ENCODE results near the gene MIS18A.

MIS18A gene

DNA sequence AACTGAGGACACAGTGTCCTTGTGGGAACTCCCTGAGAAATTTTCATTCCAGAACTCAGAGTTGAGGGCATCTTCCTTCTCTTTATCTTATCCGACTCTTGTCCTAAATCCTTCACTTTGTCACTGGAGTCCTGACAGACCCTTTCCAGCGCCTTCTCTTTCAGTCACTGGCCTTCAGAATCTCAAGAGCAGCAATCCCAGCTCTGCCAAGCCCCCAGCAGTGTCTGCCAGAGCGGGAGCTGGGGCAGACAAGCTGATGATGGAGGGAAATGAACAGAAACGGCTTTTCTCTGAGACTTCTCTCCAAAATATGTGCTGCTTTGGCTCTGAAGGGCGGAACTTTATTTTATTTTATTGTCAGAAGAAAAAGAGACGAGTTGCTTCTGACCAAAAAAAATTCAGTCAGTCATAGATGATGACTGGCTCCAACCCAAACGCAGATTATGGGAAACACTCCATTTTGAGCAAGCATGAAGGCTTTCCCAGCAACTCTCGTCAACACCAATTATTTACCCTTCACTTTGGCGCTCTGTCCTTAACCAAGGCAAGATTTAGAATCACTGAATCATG is 32.2 kb downstream of the MIS18A start:
- no peak overlapping the region for H3K4me3 ChIP-seq (ENCODE audit: insufficient read length, low read depth)
- H3K9ac ChIP-seq (ENCODE audit: insufficient read length, low read depth), result no peak overlapping the region
- no peak for DNase-seq (ENCODE audit: low read depth, low spot score)
- H3K4me1 ChIP-seq (ENCODE audit: insufficient read depth, insufficient read length), result peaks cover 2% of the 10 kb centered on the region
- no peak for TF ChIP-seq SUZ12 (IDR thresholded peaks at IDR 0.05; ENCODE audit: extremely low read depth, insufficient read depth, insufficient read length)
- no peak for TF ChIP-seq YY1 (IDR thresholded peaks at IDR 0.05; ENCODE audit: insufficient read depth, insufficient read length)
- TF ChIP-seq ZNF274 (IDR thresholded peaks at IDR 0.05; ENCODE audit: low read depth, low read length), result no peak
- no peaks in the 10 kb centered on the region for H3K9me3 ChIP-seq (ENCODE audit: insufficient read depth, low read length)
- H3K36me3 ChIP-seq (ENCODE audit: insufficient read depth, insufficient read length, low read length), result no peaks in the 10 kb centered on the region
- no peaks in the 10 kb centered on the region for H3K27me3 ChIP-seq (ENCODE audit: insufficient read depth, insufficient read length)

DNA sequence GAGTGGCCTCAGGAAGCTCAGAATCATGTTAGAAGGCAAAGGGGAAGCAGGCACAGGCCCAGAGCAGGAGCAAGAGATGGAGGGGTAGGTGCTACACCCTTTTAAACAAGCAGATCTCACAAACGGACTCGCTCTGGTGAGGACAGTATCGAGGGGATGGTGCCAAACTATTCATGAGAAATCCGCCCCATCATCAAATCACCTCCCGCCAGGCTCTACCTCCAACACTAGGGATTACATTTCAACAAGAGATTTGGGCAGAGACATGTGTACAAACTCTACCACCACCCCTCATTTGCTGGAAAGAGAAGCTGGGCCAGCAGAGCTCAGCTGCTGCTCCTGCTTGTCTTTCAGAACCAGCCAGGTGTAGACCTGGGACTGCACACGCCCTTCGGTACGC is 32.9 kb downstream of the MIS18A start:
- no peaks in the 10 kb centered on the region for H3K9me3 ChIP-seq (ENCODE audit: insufficient read depth, low read length)
- no peak for DNase-seq (ENCODE audit: low read depth, low spot score)
- no peaks in the 10 kb centered on the region for H3K36me3 ChIP-seq (ENCODE audit: insufficient read depth, insufficient read length, low read length)
- H3K4me1 ChIP-seq (ENCODE audit: insufficient read depth, insufficient read length), result peaks cover 2% of the 10 kb centered on the region
- H3K9ac ChIP-seq (ENCODE audit: insufficient read length, low read depth), result no peak overlapping the region
- TF ChIP-seq SUZ12 (IDR thresholded peaks at IDR 0.05; ENCODE audit: extremely low read depth, insufficient read depth, insufficient read length) (no peak), YY1 (IDR thresholded peaks at IDR 0.05; ENCODE audit: insufficient read depth, insufficient read length) (no peak), ZNF274 (IDR thresholded peaks at IDR 0.05; ENCODE audit: low read depth, low read length) (no peak)
- H3K27me3 ChIP-seq (ENCODE audit: insufficient read depth, insufficient read length), result no peaks in the 10 kb centered on the region
- no peak overlapping the region for H3K4me3 ChIP-seq (ENCODE audit: insufficient read length, low read depth)

DNA sequence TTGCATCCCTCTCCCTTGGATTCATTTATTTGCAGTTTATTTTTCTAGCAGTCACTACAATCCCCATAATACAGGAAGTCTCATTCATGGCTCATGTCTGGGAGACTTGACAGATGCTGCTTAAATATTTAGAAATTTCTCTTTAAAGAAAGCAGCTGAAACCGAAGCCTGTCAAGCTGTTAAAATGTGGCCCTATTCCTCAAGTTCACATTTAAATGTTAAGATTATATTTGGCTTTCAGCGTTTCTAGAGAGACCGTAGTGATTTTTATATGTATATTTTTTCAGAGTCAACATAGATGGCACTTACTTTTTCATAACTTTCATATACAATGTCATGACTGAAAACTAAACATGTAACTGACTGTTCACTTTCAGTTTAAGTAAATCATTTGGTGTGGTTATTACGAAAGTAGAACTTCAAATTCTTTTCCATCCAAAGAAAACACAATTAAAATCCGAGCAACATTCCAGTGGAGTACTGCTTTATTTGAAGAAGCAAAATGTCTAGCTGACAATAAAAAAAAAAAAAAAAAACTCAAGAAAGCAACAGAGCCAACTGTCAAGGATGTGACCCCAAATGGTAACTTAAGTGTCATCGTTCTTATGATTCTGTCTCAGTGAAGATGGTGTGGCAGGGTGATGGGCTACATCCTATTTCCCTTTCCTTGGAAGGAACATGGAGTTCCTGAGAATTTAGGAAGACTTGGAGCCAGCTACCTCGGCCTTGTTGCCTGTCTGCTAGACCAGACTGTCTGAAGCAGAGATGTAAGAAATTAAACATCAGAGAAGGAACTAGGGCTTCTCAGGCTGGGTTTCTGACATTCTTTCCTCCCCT is 37.8 kb downstream of the MIS18A start:
- no peak for DNase-seq (ENCODE audit: low read depth, low spot score)
- no peaks in the 10 kb centered on the region for H3K27me3 ChIP-seq (ENCODE audit: insufficient read depth, insufficient read length)
- no peaks in the 10 kb centered on the region for H3K4me1 ChIP-seq (ENCODE audit: insufficient read depth, insufficient read length)
- no peak overlapping the region for H3K9ac ChIP-seq (ENCODE audit: insufficient read length, low read depth)
- H3K9me3 ChIP-seq (ENCODE audit: insufficient read depth, low read length), result peaks cover 12% of the 10 kb centered on the region
- H3K4me3 ChIP-seq (ENCODE audit: insufficient read length, low read depth), result no peak overlapping the region
- H3K36me3 ChIP-seq (ENCODE audit: insufficient read depth, insufficient read length, low read length), result no peaks in the 10 kb centered on the region
- TF ChIP-seq SUZ12 (IDR thresholded peaks at IDR 0.05; ENCODE audit: extremely low read depth, insufficient read depth, insufficient read length) (no peak), ZNF274 (IDR thresholded peaks at IDR 0.05; ENCODE audit: low read depth, low read length) (no peak), YY1 (IDR thresholded peaks at IDR 0.05; ENCODE audit: insufficient read depth, insufficient read length) (no peak)

DNA sequence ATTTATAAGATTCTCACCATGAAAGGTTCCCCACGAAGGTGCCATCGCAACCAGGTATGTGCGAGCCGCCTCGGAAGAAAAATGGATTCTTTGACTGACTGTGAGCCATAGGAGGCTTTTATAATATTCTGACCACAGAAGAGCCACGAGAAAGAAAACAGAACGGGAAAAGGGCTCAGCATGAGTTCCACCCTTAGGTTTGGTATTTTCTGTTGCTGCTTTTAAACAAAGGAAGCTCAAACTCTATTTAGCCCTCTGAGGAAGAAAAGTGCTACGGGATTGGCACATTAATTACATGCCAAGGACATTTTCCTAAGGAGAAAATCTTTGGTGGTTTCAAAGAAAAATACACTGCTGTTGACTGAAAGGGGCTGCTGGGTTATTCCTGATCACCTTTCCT is 39.3 kb downstream of the MIS18A start:
- H3K27me3 ChIP-seq (ENCODE audit: insufficient read depth, insufficient read length), result no peaks in the 10 kb centered on the region
- TF ChIP-seq ZNF274 (IDR thresholded peaks at IDR 0.05; ENCODE audit: low read depth, low read length) (no peak), YY1 (IDR thresholded peaks at IDR 0.05; ENCODE audit: insufficient read depth, insufficient read length) (no peak), SUZ12 (IDR thresholded peaks at IDR 0.05; ENCODE audit: extremely low read depth, insufficient read depth, insufficient read length) (no peak)
- no peak overlapping the region for H3K4me3 ChIP-seq (ENCODE audit: insufficient read length, low read depth)
- no peaks in the 10 kb centered on the region for H3K4me1 ChIP-seq (ENCODE audit: insufficient read depth, insufficient read length)
- H3K9me3 ChIP-seq (ENCODE audit: insufficient read depth, low read length), result peaks cover 21% of the 10 kb centered on the region
- H3K36me3 ChIP-seq (ENCODE audit: insufficient read depth, insufficient read length, low read length), result no peaks in the 10 kb centered on the region
- DNase-seq (ENCODE audit: low read depth, low spot score), result no peak
- H3K9ac ChIP-seq (ENCODE audit: insufficient read length, low read depth), result no peak overlapping the region

DNA sequence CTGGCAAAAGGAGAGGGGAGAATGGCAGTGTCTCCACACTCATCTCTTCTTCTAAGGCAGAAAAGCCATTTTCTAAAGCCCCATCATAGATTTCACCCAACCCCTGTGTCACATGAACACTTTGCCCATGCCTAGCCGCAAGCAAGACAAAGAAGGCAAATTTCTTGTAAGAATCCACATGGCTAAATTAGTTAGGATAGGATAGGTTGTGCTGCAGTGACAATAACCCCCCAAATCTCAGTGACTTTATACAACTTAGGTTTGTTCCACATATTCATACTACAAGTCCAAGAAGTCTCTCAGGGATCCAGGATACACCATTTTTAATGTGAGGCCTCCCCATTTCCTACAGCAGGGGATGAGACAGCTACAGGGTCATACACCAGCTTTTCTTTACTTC is 40.8 kb downstream of the MIS18A start:
- no peaks in the 10 kb centered on the region for H3K27me3 ChIP-seq (ENCODE audit: insufficient read depth, insufficient read length)
- TF ChIP-seq YY1 (IDR thresholded peaks at IDR 0.05; ENCODE audit: insufficient read depth, insufficient read length) (no peak), SUZ12 (IDR thresholded peaks at IDR 0.05; ENCODE audit: extremely low read depth, insufficient read depth, insufficient read length) (no peak), ZNF274 (IDR thresholded peaks at IDR 0.05; ENCODE audit: low read depth, low read length) (no peak)
- peaks cover 26% of the 10 kb centered on the region for H3K9me3 ChIP-seq (ENCODE audit: insufficient read depth, low read length)
- DNase-seq (ENCODE audit: low read depth, low spot score), result no peak
- H3K36me3 ChIP-seq (ENCODE audit: insufficient read depth, insufficient read length, low read length), result no peaks in the 10 kb centered on the region
- H3K4me3 ChIP-seq (ENCODE audit: insufficient read length, low read depth), result no peak overlapping the region
- no peak overlapping the region for H3K9ac ChIP-seq (ENCODE audit: insufficient read length, low read depth)
- no peaks in the 10 kb centered on the region for H3K4me1 ChIP-seq (ENCODE audit: insufficient read depth, insufficient read length)

DNA sequence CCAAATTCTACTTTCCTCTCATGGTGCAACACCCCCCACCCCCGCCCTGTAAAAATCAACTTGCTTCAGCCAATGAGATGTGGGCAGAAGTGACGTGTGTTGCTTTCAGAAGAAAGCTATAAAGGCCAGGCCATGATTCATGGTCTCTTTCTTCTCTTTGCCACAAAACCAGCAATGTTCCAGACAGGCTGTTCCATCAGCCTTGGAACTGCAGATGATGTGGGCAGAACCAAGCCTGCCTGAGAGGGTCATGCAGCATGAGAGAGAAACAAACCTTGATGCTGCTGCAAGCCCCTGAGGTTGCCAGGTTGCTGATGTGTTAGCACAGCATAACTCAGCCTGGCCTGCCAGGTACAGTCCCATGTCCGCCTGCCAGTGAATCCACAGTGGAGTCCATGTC is 41.8 kb downstream of the MIS18A start:
- Histone ChIP-seq H3K9me3 (ENCODE audit: insufficient read depth, low read length) (peaks cover 26% of the 10 kb centered on the region), H3K27me3 (ENCODE audit: insufficient read depth, insufficient read length) (no peaks in the 10 kb centered on the region), H3K36me3 (ENCODE audit: insufficient read depth, insufficient read length, low read length) (no peaks in the 10 kb centered on the region), H3K4me1 (ENCODE audit: insufficient read depth, insufficient read length) (no peaks in the 10 kb centered on the region), H3K4me3 (ENCODE audit: insufficient read length, low read depth) (no peak overlapping the region), H3K9ac (ENCODE audit: insufficient read length, low read depth) (no peak overlapping the region)
- DNase-seq (ENCODE audit: low read depth, low spot score), result no peak
- TF ChIP-seq SUZ12 (IDR thresholded peaks at IDR 0.05; ENCODE audit: extremely low read depth, insufficient read depth, insufficient read length) (no peak), YY1 (IDR thresholded peaks at IDR 0.05; ENCODE audit: insufficient read depth, insufficient read length) (no peak), ZNF274 (IDR thresholded peaks at IDR 0.05; ENCODE audit: low read depth, low read length) (no peak)

DNA sequence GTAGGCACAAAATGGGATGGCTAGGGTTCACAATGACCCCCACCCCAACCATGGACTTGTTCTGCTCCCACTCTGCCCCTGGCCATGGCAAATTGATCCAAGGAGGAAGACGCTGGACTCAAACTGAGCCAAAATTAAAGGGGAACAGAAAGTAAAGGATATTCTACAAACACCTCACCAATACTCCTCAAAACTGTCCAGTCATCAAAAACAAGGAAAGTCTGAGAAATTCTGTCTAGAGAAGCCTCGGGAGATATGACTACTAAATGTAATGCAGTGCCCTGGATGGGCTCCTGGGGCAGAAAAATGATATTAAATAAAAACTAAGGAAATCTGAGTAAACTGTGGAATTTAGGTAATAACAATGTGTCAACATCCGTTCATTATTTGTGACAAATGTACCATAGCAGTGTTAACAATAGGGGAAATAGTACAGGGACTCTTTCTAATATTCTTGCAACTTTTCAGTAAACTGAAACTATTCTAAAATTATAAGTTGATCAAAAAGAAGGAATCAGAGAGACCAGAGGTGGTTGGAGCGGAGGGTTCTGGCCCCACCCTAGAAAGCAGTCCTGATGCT is 45.0 kb downstream of the MIS18A start:
- no peak for DNase-seq (ENCODE audit: low read depth, low spot score)
- Histone ChIP-seq H3K4me1 (ENCODE audit: insufficient read depth, insufficient read length) (no peaks in the 10 kb centered on the region), H3K9me3 (ENCODE audit: insufficient read depth, low read length) (peaks cover 25% of the 10 kb centered on the region), H3K4me3 (ENCODE audit: insufficient read length, low read depth) (no peak overlapping the region), H3K9ac (ENCODE audit: insufficient read length, low read depth) (no peak overlapping the region), H3K27me3 (ENCODE audit: insufficient read depth, insufficient read length) (no peaks in the 10 kb centered on the region), H3K36me3 (ENCODE audit: insufficient read depth, insufficient read length, low read length) (no peaks in the 10 kb centered on the region)
- TF ChIP-seq SUZ12 (IDR thresholded peaks at IDR 0.05; ENCODE audit: extremely low read depth, insufficient read depth, insufficient read length) (no peak), YY1 (IDR thresholded peaks at IDR 0.05; ENCODE audit: insufficient read depth, insufficient read length) (no peak), ZNF274 (IDR thresholded peaks at IDR 0.05; ENCODE audit: low read depth, low read length) (no peak)

All from NT2/D1 (cell line).